GM12892 (cell line): ENCODE data around the gene SGSH.
A peak's percentile ranks its signal among the peaks of the same experiment; 100 is the strongest.

Experiments used
- DNase-seq: peaks from one replicate; pipeline ENCODE4 v3.0.0; 2011; ENCODE audit not compliant: insufficient read length
- FAIRE-seq: peaks from 2 replicates; lab custom pipeline; 2011; peaks lifted over from hg19 to GRCh38; lab: Jason Lieb, UNC
- POLR2A ChIP-seq: IDR thresholded peaks from 2 replicates; pipeline ENCODE4 v1.6.1; 2011; ENCODE audit warnings: low read depth, low read length, control low read depth
- POLR2AphosphoS5 ChIP-seq: IDR thresholded peaks from 2 replicates; pipeline ENCODE4 v1.6.1; 2011; ENCODE audit warnings: low read depth, low read length, control low read depth
- TAF1 ChIP-seq: IDR thresholded peaks from 2 replicates; pipeline ENCODE4 v1.6.1; 2011; ENCODE audit warnings: low read depth, mild to moderate bottlenecking, control low read depth, low read length, borderline replicate concordance

The SGSH gene

GRCh38 chr17:80222376-80223141 is 2.4 kb upstream of the SGSH start:
- DNase-seq (no peak), FAIRE-seq (no peak)
- no peak for TF ChIP-seq POLR2AphosphoS5
- TF ChIP-seq POLR2A = no peak
- no peak for TF ChIP-seq TAF1

- DNase-seq (no peak), FAIRE-seq (no peak)
- TF ChIP-seq TAF1 = no peak
- TF ChIP-seq POLR2A = no peak
- TF ChIP-seq POLR2AphosphoS5 = no peak
Measured at GRCh38 chr17:80221351-80222105, 1.4 kb upstream of the SGSH start.

- FAIRE-seq = no peak
- no peak for DNase-seq
- TF ChIP-seq POLR2AphosphoS5 (no peak), POLR2A (no peak), TAF1 (no peak)
Measured at GRCh38 chr17:80220736-80221215, 643 bp upstream of the SGSH start.

GRCh38 chr17:80219763-80220053 is 425 bp downstream of the SGSH start:
- TF ChIP-seq POLR2A (no peak), TAF1 (peak; percentile 24; the same call in 1 of the 2 replicates), POLR2AphosphoS5 (no peak)
- no peak for FAIRE-seq
- DNase-seq = peak; percentile 47

- FAIRE-seq = peak; percentile 88
Measured at GRCh38 chr17:80219013-80219762, 945 bp downstream of the SGSH start.

GRCh38 chr17:80218391-80218790 is 1.7 kb downstream of the SGSH start:
- no peak for TF ChIP-seq POLR2AphosphoS5
- no peak for TF ChIP-seq TAF1
- no peak for TF ChIP-seq POLR2A
- FAIRE-seq (no peak), DNase-seq (no peak)

More at GRCh38 chr17:80219013-80219762, 945 bp downstream of the SGSH start:
- peak; percentile 75 for DNase-seq
- TF ChIP-seq TAF1 (no peak), POLR2AphosphoS5 (no peak), POLR2A (no peak)

GRCh38 chr17:80217703-80218362 is 2.3 kb downstream of the SGSH start:
- no peak for TF ChIP-seq POLR2AphosphoS5
- FAIRE-seq (no peak), DNase-seq (no peak)

GRCh38 chr17:80216473-80217456 is 3.4 kb downstream of the SGSH start:
- FAIRE-seq = no peak
- TF ChIP-seq POLR2A = no peak
- no peak for TF ChIP-seq POLR2AphosphoS5
- no peak for TF ChIP-seq TAF1
- DNase-seq = no peak

- no peak for TF ChIP-seq POLR2AphosphoS5
- TF ChIP-seq POLR2A = no peak
- TF ChIP-seq TAF1 = no peak
- no peak for FAIRE-seq
- DNase-seq = no peak
Measured at GRCh38 chr17:80214878-80215210, 5.3 kb downstream of the SGSH start.
